A549 (cell line): Measurements from ENCODE around the gene ATG4B.

Source experiments
- CEBPB ChIP-seq, 2 experiments: fragments of >200 bp in 1 of 2; sonication (Bioruptor Twin) in 1 of 2; formaldehyde crosslinking in 1 of 2; IDR thresholded peaks; 2 replicates each; pipeline ENCODE4 v1.6.1; 2012 to 2016
- CTCF ChIP-seq: fragments of >200 bp; sonication (Bioruptor Twin); formaldehyde crosslinking; IDR thresholded peaks from 3 replicates; pipeline ENCODE4 v1.5.1; 2016
- EP300 ChIP-seq, 2 experiments: fragments of >200 bp; sonication (Bioruptor Twin); formaldehyde crosslinking; IDR thresholded peaks; 2 replicates in 1 of 2; 3 replicates in 1 of 2; pipeline ENCODE4 v1.6.1; 2016 to 2017
- MYC ChIP-seq: IDR thresholded peaks from 2 replicates; pipeline ENCODE4 v1.6.1; 2012; ENCODE audit warnings: mild to moderate bottlenecking, inconsistent platforms, low read length, improper control_type of control experiment, borderline replicate concordance
- POLR2A ChIP-seq: IDR thresholded peaks from 2 replicates; pipeline ENCODE4 v1.6.1; 2012; ENCODE audit warnings: mild to moderate bottlenecking, low read length
- RCOR1 ChIP-seq: fragments of 150-350 bp; IDR thresholded peaks from 2 replicates; pipeline ENCODE4 v1.6.1; 2014; ENCODE audit warnings: antibody characterized with exemption, low read length, low read depth
- TF ChIP-seq, protein P1 (sequence below): IDR thresholded peaks from 2 replicates; pipeline ENCODE4 v1.6.1; 2012

- no peak for TF ChIP-seq EP300 (IDR thresholded peaks at IDR 0.05)
- no peak for TF ChIP-seq CTCF
- TF ChIP-seq POLR2A = no peak
- TF ChIP-seq, protein P1, sequence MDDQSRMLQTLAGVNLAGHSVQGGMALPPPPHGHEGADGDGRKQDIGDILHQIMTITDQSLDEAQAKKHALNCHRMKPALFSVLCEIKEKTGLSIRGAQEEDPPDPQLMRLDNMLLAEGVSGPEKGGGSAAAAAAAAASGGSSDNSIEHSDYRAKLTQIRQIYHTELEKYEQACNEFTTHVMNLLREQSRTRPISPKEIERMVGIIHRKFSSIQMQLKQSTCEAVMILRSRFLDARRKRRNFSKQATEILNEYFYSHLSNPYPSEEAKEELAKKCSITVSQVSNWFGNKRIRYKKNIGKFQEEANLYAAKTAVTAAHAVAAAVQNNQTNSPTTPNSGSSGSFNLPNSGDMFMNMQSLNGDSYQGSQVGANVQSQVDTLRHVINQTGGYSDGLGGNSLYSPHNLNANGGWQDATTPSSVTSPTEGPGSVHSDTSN = no peak
- no peak for TF ChIP-seq MYC
- TF ChIP-seq RCOR1 = no peak
- no peak for TF ChIP-seq CEBPB (IDR thresholded peaks at IDR 0.05)
These were observed 83.1 kb downstream of the ATG4B start for GRCh38 chr2:241720560-241720959.
